Measurements from ENCODE around the gene EGFL6. TPM values are rescaled to one million over a fixed set of nuclear protein-coding genes. Genes with fewer than 3 reads are reported as not detected.

Gene EGFL6
- total RNA-seq, 4 donors from 2014 or later, result 0.22 TPM; not detected in 3

- ATAC-seq, result no peak
- no peaks in the 10 kb centered on the region for H3K36me3 ChIP-seq
- H3K4me3 ChIP-seq, result no peak overlapping the region
- peaks cover 0 to 14% (median 0%) of the 10 kb centered on the region in 3 donors for H3K4me1 ChIP-seq
- TF ChIP-seq POLR2AphosphoS5 (IDR thresholded peaks at IDR 0.05) (no peak), EP300 (IDR thresholded peaks at IDR 0.05) (no peak), CTCF (IDR thresholded peaks at IDR 0.05) (no peak), POLR2A (IDR thresholded peaks at IDR 0.05) (no peak)
- WGBS, 2 donors (ENCODE audit: low coverage in 1 of 2), result 31 to 89% methylated on average over 3 of the region's 3 CpGs
- H3K27ac ChIP-seq, result no peak overlapping the region
- no peaks in the 10 kb centered on the region for H3K9me3 ChIP-seq
- H3K27me3 ChIP-seq, result no peaks in the 10 kb centered on the region
Observed at GRCh38 chrX:13651150-13651549, 81.7 kb downstream of the EGFL6 start.

- H3K27ac ChIP-seq, result peak overlapping the region; percentile 73 to 94 (median 91)
- WGBS, 2 donors (ENCODE audit: low coverage in 1 of 2), result 10 to 31% methylated on average over 3 to 6 of the region's 7 CpGs
- no peak for TF ChIP-seq POLR2AphosphoS5 (IDR thresholded peaks at IDR 0.05)
- H3K27me3 ChIP-seq, result no peaks in the 10 kb centered on the region
- peaks cover 0 to 14% (median 0%) of the 10 kb centered on the region in 3 donors for H3K4me1 ChIP-seq
- H3K36me3 ChIP-seq, result no peaks in the 10 kb centered on the region
- H3K9me3 ChIP-seq, result no peaks in the 10 kb centered on the region
- ATAC-seq, result no peak
- peak overlapping the region; percentile 39 to 66 for H3K4me3 ChIP-seq
Observed at GRCh38 chrX:13652287-13652793, 82.9 kb downstream of the EGFL6 start.

DNA sequence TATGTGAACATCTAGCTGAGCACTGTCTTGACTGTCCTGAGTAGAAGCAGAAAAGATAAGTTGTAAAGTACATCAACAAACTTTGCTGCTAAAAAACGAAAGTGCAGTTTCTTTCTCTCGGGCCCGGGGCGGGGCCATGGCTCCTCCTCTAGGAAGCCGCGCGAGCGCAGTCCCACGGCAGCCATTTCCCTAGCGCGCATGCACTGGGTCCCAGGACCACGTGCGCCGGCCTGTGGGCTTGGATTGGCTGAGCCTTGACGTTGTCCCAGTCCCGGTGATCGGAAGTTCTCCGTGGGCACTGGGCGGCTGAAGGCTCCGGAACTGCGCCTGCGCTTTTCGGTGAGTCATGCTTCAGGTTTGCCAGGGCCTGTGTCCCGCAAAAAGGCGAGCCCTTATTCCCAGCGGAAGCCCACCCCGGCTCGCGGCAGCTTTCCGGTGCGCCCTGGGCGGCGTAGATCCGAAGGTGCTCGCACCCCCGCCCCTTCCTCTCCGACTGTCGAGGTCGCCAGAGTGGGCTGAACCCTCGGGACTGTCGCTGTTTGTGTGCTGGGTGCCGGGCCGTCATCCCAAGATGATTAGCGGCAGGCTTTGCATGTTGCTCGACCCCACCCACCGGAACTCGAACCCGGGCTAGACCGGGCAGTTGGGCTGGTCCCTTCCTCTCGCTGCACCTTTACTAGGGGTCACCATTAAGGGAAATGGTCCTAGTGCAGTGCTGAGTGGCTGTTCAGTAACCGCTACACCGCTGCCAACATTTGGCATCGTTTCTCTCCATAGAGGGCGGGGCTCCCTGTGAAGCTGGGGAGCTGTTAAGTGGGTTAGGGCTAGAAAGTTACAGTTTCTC lies 83.7 kb downstream of the EGFL6 start, which contains the start of gene TCEANC:
Gene TCEANC (plus strand): TSS at position 292 of the 844 bp plus-strand sequence. CDS start 9,368 bp downstream, outside the sequence.
- TF ChIP-seq EP300 (IDR thresholded peaks at IDR 0.05) (no peak), POLR2A (IDR thresholded peaks at IDR 0.05) (peak; percentile 67 to 77), POLR2AphosphoS5 (IDR thresholded peaks at IDR 0.05) (peak; percentile 65), CTCF (IDR thresholded peaks at IDR 0.05) (no peak)
- Histone ChIP-seq H3K27ac (peak within 1 kb of the TSS; percentile 81 to 94 (median 91)), H3K4me1 (peaks cover 0 to 14% (median 0%) of the 10 kb centered on the region in 3 donors), H3K27me3 (no peaks in the 10 kb centered on the region), H3K9me3 (no peaks in the 10 kb centered on the region), H3K36me3 (no peaks in the 10 kb centered on the region), H3K4me3 (peak within 1 kb of the TSS; percentile 54 to 66)
- WGBS, 2 donors (ENCODE audit: low coverage in 1 of 2), result 13% methylated on average over 11 of the region's 54 CpGs; no CpG with 5 or more reads in 1 of the 2 donors
- ATAC-seq, result peak; percentile 100

DNA sequence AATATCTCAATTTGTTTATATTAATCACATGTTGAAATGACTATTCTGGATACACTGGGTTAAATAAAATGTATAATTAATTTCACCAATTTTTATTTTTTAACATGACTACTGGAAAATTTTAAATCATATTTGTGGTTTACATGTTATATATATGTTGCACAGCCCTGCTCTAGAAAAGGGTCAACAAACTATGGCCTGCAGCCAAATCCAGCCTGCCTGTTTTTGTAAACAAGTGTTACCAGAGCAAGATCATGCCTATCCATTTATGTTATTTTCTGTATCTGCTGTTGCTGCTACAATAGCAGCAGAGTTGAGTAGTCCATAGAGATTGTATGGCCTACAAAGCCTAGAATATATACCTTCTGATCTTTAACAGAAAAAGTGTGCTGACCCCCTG lies 84.7 kb downstream of the EGFL6 start:
- Histone ChIP-seq H3K4me1 (peaks cover 0 to 14% (median 0%) of the 10 kb centered on the region in 3 donors), H3K4me3 (no peak overlapping the region), H3K36me3 (no peaks in the 10 kb centered on the region), H3K27ac (peak overlapping the region; percentile 81 to 94 (median 91)), H3K9me3 (no peaks in the 10 kb centered on the region), H3K27me3 (no peaks in the 10 kb centered on the region)
- TF ChIP-seq POLR2A (IDR thresholded peaks at IDR 0.05) (no peak), POLR2AphosphoS5 (IDR thresholded peaks at IDR 0.05) (no peak), CTCF (IDR thresholded peaks at IDR 0.05) (no peak), EP300 (IDR thresholded peaks at IDR 0.05) (no peak)
- ATAC-seq, result no peak

- no peaks in the 10 kb centered on the region for H3K9me3 ChIP-seq
- no CpG with 5 or more reads among the region's 3 CpGs for WGBS, 2 donors (ENCODE audit: low coverage in 1 of 2)
Observed at GRCh38 chrX:13655674-13656073, 86.3 kb downstream of the EGFL6 start.

More at GRCh38 chrX:13655674-13656073, 86.3 kb downstream of the EGFL6 start:
- H3K4me3 ChIP-seq, result no peak overlapping the region
- no peaks in the 10 kb centered on the region for H3K27me3 ChIP-seq
- ATAC-seq, result no peak
- TF ChIP-seq POLR2AphosphoS5 (IDR thresholded peaks at IDR 0.05), result no peak
- no peak for TF ChIP-seq CTCF (IDR thresholded peaks at IDR 0.05)
- no peak for TF ChIP-seq EP300 (IDR thresholded peaks at IDR 0.05)
- TF ChIP-seq POLR2A (IDR thresholded peaks at IDR 0.05), result no peak
- no peaks in the 10 kb centered on the region for H3K36me3 ChIP-seq
- H3K27ac ChIP-seq, result no peak overlapping the region
- peaks cover 0 to 14% (median 0%) of the 10 kb centered on the region in 3 donors for H3K4me1 ChIP-seq

All from gastroesophageal sphincter (tissue), 4 donors.